Measurements from ENCODE around the gene IGF1R. TPM values are rescaled to one million over a fixed set of nuclear protein-coding genes. Genes with fewer than 3 reads are reported as not detected.

The IGF1R gene
- total RNA-seq, 2 experiments from 2014 or later, result 22.8 to 24.7 TPM

DNA sequence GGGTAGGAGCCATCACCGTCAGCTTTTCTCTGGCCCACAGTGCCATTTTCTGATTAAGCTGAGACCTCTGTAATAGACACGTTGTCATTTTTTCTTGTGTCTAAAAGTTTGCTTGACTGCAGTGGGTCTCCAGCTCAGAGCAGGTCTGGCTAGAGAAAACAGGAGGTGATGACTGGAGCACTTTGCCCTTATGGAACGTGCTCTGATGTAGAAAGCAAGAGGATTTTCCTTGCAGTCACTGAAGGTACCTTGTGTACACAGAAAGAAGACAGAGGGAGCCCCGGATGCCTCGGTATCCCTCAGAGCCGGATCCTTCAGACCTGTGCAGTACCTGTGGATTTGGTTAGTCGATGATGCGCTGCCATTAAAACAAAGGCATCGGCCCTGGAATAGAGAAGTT lies 76.2 kb downstream of the IGF1R start:
- Mint-ChIP-seq H3K27me3 (no peaks in the 10 kb centered on the region), H3K9me3 (no peaks in the 10 kb centered on the region), H3K36me3 (ENCODE audit: low read depth) (no peaks in the 10 kb centered on the region), H3K27ac (no peak overlapping the region), H3K4me1 (ENCODE audit: low read depth) (peaks cover 39% of the 10 kb centered on the region), H3K4me3 (no peak overlapping the region)
- POLR2A ChIA-PET, result no interaction called here
- DNase-seq, result no peak
- CTCF ChIA-PET, result no interaction called here
- TF ChIP-seq, protein P1, sequence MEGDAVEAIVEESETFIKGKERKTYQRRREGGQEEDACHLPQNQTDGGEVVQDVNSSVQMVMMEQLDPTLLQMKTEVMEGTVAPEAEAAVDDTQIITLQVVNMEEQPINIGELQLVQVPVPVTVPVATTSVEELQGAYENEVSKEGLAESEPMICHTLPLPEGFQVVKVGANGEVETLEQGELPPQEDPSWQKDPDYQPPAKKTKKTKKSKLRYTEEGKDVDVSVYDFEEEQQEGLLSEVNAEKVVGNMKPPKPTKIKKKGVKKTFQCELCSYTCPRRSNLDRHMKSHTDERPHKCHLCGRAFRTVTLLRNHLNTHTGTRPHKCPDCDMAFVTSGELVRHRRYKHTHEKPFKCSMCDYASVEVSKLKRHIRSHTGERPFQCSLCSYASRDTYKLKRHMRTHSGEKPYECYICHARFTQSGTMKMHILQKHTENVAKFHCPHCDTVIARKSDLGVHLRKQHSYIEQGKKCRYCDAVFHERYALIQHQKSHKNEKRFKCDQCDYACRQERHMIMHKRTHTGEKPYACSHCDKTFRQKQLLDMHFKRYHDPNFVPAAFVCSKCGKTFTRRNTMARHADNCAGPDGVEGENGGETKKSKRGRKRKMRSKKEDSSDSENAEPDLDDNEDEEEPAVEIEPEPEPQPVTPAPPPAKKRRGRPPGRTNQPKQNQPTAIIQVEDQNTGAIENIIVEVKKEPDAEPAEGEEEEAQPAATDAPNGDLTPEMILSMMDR (IDR thresholded peaks at IDR 0.05), result no peak
- intact Hi-C loops (cut with micrococcal nuclease), result no loop called here
- ATAC-seq, result no peak

- no peaks in the 10 kb centered on the region for H3K9me3 Mint-ChIP-seq
- H3K4me1 Mint-ChIP-seq (ENCODE audit: low read depth), result peaks cover 32% of the 10 kb centered on the region
- DNase-seq (no peak), ATAC-seq (no peak)
- POLR2A ChIA-PET, result no interaction called here
- no peak overlapping the region for H3K27ac Mint-ChIP-seq
- TF ChIP-seq, protein P1 (IDR thresholded peaks at IDR 0.05), result no peak
- no peaks in the 10 kb centered on the region for H3K36me3 Mint-ChIP-seq (ENCODE audit: low read depth)
- H3K27me3 Mint-ChIP-seq, result no peaks in the 10 kb centered on the region
- CTCF ChIA-PET, result interaction anchor here (1.5 kb wide), 1 partner anchor 17 kb away, joined by 3 read pairs; no protein-coding TSS in a partner anchor
- H3K4me3 Mint-ChIP-seq, result no peak overlapping the region
- intact Hi-C loops (cut with micrococcal nuclease), result no loop called here
These were observed 77.5 kb downstream of the IGF1R start for GRCh38 chr15:98725874-98726273.

DNA sequence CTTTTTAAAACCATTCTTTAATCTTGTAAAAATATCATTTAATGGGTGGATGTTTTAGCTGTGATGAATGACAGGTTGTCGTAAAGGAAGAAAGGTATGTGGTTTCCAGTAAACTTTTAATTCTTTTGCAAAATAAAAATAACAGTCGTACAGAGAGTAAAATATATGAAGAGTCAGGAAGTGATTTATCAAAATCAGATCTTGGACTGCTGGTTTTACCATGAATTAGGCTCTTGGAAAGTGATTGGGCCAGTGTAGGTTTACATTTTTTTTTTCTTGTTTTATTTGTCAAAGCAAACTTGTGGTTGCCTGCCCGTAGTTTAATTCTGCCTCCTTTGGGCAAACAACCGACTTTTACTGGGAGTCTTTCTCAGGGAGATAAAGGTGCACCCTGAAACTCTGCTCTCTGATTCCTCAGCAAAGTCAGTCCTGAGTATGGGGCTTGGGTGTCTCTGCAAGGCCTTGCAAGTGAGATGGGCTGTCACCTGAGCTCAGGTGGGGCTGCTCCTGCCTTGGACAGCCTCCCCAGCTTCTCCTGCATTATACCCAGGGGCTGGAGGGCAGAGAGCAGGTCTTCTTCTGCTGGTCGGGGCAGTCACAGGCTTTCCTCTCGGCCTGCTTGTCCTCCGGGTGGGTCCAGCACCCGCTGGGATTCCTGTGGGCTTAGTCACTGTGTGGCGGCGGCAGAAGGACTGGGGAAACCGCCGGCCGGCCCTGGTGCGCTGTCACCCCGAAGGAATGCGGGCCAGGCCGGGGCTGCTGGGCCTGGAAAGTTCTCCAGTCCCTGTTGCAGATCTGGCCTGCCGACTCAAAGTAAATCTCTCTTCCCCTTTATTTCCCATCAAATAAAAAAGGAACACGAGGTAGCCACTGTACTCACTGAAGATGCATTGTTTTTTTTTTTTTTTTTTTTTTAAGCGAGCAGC lies 79.0 kb downstream of the IGF1R start:
- no peak for ATAC-seq
- peaks cover 19% of the 10 kb centered on the region for H3K4me1 Mint-ChIP-seq (ENCODE audit: low read depth)
- H3K9me3 Mint-ChIP-seq, result no peaks in the 10 kb centered on the region
- intact Hi-C loops (cut with micrococcal nuclease), result no loop called here
- H3K36me3 Mint-ChIP-seq (ENCODE audit: low read depth), result no peaks in the 10 kb centered on the region
- ChIA-PET CTCF (interaction anchor here (1.1 to 1.6 kb wide), 3 partner anchors 18 to 305 kb away, joined by 3 to 4 read pairs (median 3); no protein-coding TSS in a partner anchor), POLR2A (no interaction called here)
- TF ChIP-seq, protein P1 (IDR thresholded peaks at IDR 0.05), result no peak
- no peak overlapping the region for H3K4me3 Mint-ChIP-seq
- H3K27ac Mint-ChIP-seq, result no peak overlapping the region
- no peaks in the 10 kb centered on the region for H3K27me3 Mint-ChIP-seq
- no peak for DNase-seq

GRCh38 chr15:98728082-98728810 lies 79.9 kb downstream of the IGF1R start:
- Mint-ChIP-seq H3K36me3 (ENCODE audit: low read depth) (no peaks in the 10 kb centered on the region), H3K27me3 (no peaks in the 10 kb centered on the region), H3K4me1 (ENCODE audit: low read depth) (peaks cover 14% of the 10 kb centered on the region), H3K9me3 (no peaks in the 10 kb centered on the region), H3K4me3 (no peak overlapping the region), H3K27ac (no peak overlapping the region)
- ATAC-seq (no peak), DNase-seq (no peak)
- intact Hi-C loops (cut with micrococcal nuclease), result no loop called here
- TF ChIP-seq, protein P1 (IDR thresholded peaks at IDR 0.05), result no peak
- ChIA-PET POLR2A (no interaction called here), CTCF (interaction anchor here (1.1 to 1.6 kb wide), 2 partner anchors 209 to 306 kb away, joined by 3 to 4 read pairs; no protein-coding TSS in a partner anchor)

- TF ChIP-seq, protein P1 (IDR thresholded peaks at IDR 0.05), result no peak
- H3K9me3 Mint-ChIP-seq, result no peaks in the 10 kb centered on the region
- CTCF ChIA-PET, result interaction anchor here (1.6 kb wide), 1 partner anchor 210 kb away, joined by 4 read pairs; no protein-coding TSS in a partner anchor
These were observed 80.4 kb downstream of the IGF1R start for GRCh38 chr15:98728811-98729160.

More at GRCh38 chr15:98728811-98729160, 80.4 kb downstream of the IGF1R start:
- H3K27me3 Mint-ChIP-seq, result no peaks in the 10 kb centered on the region
- H3K27ac Mint-ChIP-seq, result no peak overlapping the region
- H3K4me1 Mint-ChIP-seq (ENCODE audit: low read depth), result peaks cover 17% of the 10 kb centered on the region
- intact Hi-C loops (cut with micrococcal nuclease), result no loop called here
- H3K4me3 Mint-ChIP-seq, result no peak overlapping the region
- POLR2A ChIA-PET, result no interaction called here
- DNase-seq, result no peak
- ATAC-seq, result no peak
- no peaks in the 10 kb centered on the region for H3K36me3 Mint-ChIP-seq (ENCODE audit: low read depth)

Measured in activated CD8-positive, alpha-beta T cell treated with anti-CD3 and anti-CD28 coated beads for 36 hours (primary cell).